Limb (tissue), 2 donors: ENCODE measurements around the gene CADPS.

Experiments used
- DNase-seq, 2 donors: peaks; one replicate each; pipeline ENCODE4 v3.0.0-alpha.2; 2016; ENCODE audit errors: extremely low spot score in 2 of 2

CADPS gene

DNA sequence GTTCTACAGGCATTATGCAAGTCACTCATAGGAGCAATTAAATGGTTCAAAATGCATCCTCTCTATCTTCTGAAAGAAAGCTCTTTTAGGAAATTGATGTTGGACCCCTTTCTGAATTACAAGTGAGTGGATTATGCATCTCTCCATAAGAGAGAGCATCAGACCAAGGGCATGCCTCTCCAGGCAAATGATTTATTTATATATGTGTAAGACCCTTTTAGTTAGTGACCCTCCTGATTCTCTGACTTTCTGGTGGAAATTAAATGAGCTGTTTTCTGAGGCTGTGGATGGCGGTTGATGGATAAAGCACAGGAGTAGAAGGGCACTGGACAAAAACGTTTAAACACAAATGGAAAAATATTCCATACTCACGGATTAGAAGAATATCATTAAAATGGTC lies 62.6 kb downstream of the CADPS start:
- DNase-seq, result no peak

GRCh38 chr3:62811119-62811518 lies 64.1 kb downstream of the CADPS start:
- no peak for DNase-seq

DNA sequence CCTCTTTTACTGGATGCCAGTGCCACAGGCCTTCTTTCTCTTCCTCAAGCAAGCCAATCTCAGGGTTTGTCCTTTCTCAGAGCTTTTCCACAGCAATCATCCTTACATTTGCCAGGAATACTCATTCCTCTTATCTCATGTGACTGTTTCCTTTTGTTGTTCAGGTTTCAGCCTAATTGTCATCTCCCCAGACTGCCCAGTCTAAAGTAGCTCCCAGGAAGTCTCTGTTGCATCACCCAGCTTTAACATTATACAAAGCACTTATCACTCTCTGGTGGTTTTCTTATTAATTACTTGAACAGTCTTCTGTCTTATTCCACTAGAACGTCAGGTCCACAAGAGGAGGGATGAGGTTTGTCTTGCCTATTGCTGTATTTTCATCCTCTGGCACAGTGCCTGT lies 65.8 kb downstream of the CADPS start:
- no peak for DNase-seq

DNA sequence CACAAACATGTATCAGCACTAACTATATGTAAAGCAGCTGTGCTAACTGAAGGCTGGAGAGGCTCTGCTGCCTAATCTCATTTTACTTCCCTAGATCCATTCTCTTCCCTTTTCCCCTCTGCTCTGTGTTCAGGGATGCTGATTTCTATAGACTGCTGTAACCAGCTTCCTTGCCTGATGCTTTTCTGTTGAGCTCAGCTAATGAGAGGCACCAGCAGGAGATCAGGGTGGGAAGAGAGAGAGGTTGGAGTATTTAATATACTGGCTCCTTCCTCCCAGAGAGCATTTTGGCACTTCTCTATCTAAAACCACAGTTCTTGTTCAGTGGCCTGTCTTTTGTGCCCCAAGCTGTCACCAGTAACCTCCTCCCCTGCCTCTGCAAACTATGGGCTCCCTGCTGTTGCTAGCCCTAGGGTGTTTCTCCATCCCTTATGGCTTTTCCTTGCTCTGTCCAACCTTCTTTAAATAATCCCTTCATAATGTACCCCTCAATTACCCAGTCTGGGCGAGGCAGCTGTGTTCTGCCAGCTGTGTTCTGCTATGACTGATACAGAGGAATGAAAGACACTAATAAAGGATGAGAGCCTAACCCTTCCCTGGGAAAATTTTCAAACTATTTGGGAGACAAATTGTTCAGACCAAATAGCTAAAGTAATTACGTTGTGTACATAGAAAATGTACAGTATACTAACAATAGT lies 69.5 kb downstream of the CADPS start:
- DNase-seq, result no peak

DNA sequence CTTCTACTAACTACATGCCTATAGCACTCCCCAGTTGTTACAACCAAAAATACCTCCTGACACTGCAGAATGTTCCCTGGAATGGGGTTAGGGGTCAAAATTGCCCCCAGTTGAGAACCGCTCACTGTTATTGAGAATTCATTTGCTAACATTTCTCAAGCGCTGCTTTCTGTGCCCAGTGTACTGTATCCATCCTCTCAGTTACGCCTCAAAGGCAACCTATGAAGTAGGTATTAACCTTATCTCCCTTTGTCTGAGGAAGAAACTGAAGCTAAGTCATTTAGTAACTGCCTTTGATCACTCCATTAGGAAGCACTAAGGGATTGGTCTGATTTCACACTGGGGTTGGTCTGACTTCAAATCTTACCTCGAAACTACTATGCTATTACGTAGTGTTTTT lies 70.1 kb downstream of the CADPS start:
- DNase-seq, result no peak

GRCh38 chr3:62803276-62803675 lies 71.9 kb downstream of the CADPS start:
- no peak for DNase-seq

DNA sequence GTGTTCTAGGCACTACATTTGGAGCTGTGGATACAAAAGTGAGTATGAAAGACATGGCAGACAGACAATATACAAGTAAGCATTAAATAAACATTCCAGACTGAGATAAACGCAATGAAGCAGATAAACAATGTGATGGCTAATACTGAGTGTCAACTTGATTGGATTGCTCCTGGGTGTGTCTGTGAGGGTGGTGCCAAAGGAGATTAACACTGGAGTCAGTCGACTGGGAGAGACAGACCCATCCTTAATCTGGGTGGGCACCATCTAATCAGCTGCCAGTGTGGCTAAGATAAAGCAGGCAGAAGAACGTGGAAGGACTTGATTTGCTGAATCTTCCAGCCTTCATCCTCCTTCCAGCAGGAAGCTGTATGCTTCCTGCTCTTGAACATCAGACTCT lies 77.2 kb downstream of the CADPS start:
- DNase-seq, result no peak

- no peak for DNase-seq
These were observed 78.1 kb downstream of the CADPS start for GRCh38 chr3:62797132-62797531.

GRCh38 chr3:62795978-62796657 lies 79.1 kb downstream of the CADPS start:
- DNase-seq, result no peak

DNA sequence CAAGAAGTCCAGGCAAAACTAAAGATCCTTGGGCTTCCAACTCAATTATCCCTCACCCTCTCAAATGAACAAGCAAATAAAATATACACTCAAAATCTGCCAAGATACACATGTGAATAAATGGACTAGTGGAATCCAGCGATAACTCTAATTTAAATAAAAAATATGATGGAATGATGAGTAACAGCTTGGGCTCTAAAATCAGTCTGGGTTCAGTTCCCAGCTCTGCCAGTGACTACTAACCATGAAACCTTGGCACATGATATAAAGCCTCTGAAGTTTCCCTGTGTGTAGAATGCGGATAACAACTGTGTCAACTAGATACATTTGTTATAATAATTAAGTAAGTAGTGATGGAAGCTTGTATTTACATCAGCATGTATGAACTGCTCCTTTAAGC lies 81.3 kb downstream of the CADPS start:
- DNase-seq, result no peak

DNA sequence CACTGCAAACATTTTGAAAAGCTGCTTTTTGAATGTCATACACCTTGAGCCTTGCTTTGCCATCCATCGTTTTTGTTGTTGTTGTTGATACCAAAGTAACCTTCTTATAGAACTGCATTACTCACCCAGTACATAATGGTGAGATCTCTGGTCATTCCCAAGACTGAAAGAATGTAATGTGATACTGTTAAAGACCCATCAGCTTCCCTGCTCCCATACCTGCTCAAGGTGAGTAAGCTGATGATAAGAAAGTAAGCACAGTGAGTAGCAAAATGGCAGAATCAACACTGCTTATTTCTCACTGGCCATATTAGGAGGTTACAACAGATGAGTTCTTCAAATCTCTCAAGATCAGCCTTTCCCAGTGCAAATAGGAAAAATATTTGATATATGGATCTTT lies 89.8 kb downstream of the CADPS start:
- no peak for DNase-seq

GRCh38 chr3:62781121-62781520 lies 94.1 kb downstream of the CADPS start:
- no peak for DNase-seq

DNA sequence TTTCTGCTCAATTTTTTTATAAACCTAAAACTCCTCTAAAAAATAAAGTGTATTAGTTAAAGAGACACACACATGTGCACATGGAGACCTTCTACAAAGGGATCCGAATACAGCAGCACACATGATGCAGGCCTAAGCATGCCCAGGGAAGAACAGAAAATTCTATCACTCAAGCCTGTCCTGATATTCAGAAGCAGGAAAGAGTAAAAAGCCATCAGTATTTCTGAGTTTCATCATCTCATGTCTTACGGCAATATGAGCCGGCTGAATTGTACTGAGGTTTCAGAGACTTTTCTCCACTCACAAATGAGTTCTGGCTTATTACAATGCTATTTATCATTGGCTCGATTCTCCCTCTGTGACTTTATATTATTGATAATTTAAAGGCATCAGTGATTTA lies 97.5 kb downstream of the CADPS start:
- DNase-seq, result no peak

DNA sequence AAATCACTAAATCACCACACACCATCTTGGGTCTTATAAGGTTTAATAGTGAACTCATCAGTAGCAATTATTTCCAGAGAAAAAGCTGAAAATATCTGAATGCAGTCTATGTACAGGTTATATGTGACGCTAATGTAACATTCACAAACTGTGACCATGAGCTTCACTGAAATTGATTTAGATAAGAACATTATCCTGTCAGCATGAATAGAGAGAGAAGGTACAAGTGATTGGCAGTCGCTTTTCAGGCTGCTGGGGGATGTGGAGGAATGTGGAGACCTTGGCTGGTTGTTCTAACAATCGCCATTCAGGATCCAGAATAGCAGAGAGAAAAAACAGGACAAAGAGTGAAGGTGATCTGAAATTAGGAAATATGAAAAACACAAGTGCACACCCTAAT lies 98.1 kb downstream of the CADPS start:
- DNase-seq, result no peak

- DNase-seq, result no peak
These were observed 101.0 kb downstream of the CADPS start for GRCh38 chr3:62774221-62774620.

GRCh38 chr3:62771331-62772072 lies 103.7 kb downstream of the CADPS start:
- DNase-seq, result no peak

- DNase-seq, result no peak
These were observed 106.3 kb downstream of the CADPS start for GRCh38 chr3:62768896-62769295.

DNA sequence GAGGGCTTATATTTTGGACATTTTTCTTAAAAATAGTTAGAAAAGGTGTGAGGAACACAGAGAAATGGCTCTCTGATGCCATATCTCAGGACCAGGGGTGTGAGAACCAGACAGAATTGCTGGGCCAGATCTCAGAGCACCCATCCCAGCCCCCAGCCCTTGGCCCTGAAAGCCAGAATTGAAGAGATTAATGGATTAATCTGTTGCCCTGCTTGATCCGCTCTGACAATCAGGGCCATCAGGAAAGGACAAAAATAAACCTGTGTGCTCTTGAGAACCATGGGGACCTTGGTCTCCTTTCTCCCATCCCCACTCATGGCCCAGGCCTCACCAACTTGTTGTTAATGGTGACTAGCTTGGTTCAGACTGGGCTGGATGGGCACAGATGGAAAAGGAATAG lies 113.5 kb downstream of the CADPS start:
- no peak for DNase-seq

DNA sequence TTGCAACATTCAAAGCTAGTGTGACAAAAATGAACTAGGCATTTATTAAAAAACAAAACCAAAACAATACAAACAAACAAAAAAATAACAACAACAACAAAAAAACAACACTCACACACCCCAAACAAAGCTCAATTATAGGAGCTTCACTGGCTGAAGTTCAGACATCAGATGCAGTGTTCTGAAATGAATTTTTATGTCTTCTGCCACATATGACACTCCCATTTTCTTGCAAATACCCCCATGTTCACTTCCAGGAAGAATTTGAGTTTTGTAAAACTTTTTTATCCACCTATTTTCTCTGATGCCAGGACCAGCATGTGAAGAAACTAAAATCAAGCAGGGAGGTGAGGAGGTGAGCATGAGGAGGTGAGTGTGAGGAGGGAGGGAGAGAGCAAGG lies 113.9 kb downstream of the CADPS start:
- no peak for DNase-seq

DNA sequence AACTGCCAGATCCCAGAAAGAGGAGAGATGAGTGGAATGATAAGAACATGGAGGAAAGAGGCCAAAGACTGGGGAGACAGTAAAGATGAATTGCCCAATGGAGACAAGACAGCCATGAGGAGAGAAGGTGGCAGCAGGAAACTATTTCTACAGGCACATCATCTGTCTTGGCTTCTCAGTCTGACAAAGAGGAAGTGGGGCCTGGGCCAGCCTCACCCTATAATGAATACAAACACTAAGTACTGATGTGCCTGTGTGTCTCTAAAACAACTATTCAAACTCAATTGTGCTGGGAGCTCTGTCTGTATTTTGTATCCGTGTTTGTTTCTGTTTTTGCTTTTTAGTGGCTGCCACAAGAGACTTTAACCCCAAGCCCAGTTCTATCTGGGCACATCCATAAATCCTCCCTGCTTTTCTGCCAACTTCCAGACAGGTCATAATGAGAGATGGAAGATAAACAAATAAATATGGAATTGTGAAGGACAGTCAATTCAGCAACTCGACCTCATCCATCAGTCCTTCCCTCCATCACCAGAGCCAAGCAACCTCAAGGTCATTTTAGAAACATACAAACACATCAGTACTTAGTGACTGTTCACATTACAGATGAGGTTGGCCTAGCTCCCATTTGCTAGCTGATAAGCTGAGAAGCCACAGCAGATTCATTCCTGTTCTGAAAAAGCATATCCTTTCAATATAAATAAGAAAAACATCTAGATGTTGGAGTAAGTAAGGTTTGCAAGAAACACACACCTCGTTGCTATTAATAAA lies 116.7 kb downstream of the CADPS start:
- no peak for DNase-seq

GRCh38 chr3:62757045-62757444 lies 118.2 kb downstream of the CADPS start:
- DNase-seq, result no peak

GRCh38 chr3:62755285-62755684 lies 119.9 kb downstream of the CADPS start:
- no peak for DNase-seq
